Mesothelial cell of epicardium (in vitro differentiated cells): ENCODE results near the gene GALNT15. TPM values are rescaled to one million over a fixed set of nuclear protein-coding genes. Genes with fewer than 3 reads are reported as not detected.

Experiments
- DNase-seq, 2 experiments: peaks; one replicate each; pipeline ENCODE4 v3.0.0; 2021; ENCODE audit warnings: low spot score in 2 of 2; ENCODE audit not compliant: unreplicated experiment in 2 of 2
- H3K27ac Mint-ChIP-seq: 2 replicates; pipeline ENCODE4 v1.8.0; 2021; ENCODE audit warnings: mixed read lengths
- H3K27me3 Mint-ChIP-seq: 2 replicates; pipeline ENCODE4 v1.8.0; 2021; ENCODE audit warnings: low read depth, mixed read lengths
- H3K36me3 Mint-ChIP-seq: 2 replicates; pipeline ENCODE4 v1.8.0; 2021; ENCODE audit warnings: mixed read lengths
- H3K4me1 Mint-ChIP-seq: 2 replicates; pipeline ENCODE4 v1.8.0; 2021; ENCODE audit warnings: mixed read lengths
- H3K4me3 Mint-ChIP-seq: 2 replicates; pipeline ENCODE4 v1.8.0; 2021; ENCODE audit warnings: mild to moderate bottlenecking, moderate library complexity, mixed read lengths
- H3K9me3 Mint-ChIP-seq: 2 replicates; pipeline ENCODE4 v1.8.0; 2021; ENCODE audit warnings: mixed read lengths
- CTCF ChIP-seq: fragments of 200-600 bp; sonication (generic); IDR thresholded peaks from one replicate; pipeline ENCODE4 v1.5.0; 2021; ENCODE audit warnings: antibody characterized with exemption; ENCODE audit not compliant: unreplicated experiment
- total RNA-seq: library from RNA; stranded (reverse); gene quantifications from 3 replicates; pipeline ENCODE4 v1.2.1, GENCODE V29; 2021

The GALNT15 gene
- total RNA-seq, 1 donor from 2014 or later, result 0.07 TPM

- Mint-ChIP-seq H3K36me3 (no peaks in the 10 kb centered on the region), H3K27ac (no peak overlapping the region), H3K4me3 (no peak overlapping the region), H3K4me1 (peaks cover 6% of the 10 kb centered on the region), H3K9me3 (no peaks in the 10 kb centered on the region), H3K27me3 (peaks cover 37% of the 10 kb centered on the region)
- DNase-seq, result no peak
- no peak for TF ChIP-seq CTCF
Measured at GRCh38 chr3:16178628-16178988, 4.1 kb downstream of the GALNT15 start.

GRCh38 chr3:16179261-16179660 is 4.8 kb downstream of the GALNT15 start:
- Mint-ChIP-seq H3K27ac (no peak overlapping the region), H3K27me3 (peaks cover 34% of the 10 kb centered on the region), H3K36me3 (no peaks in the 10 kb centered on the region), H3K4me1 (peaks cover 3% of the 10 kb centered on the region), H3K4me3 (no peak overlapping the region), H3K9me3 (no peaks in the 10 kb centered on the region)
- DNase-seq, result no peak
- TF ChIP-seq CTCF, result no peak

GRCh38 chr3:16179771-16180736 is 5.6 kb downstream of the GALNT15 start:
- H3K27ac Mint-ChIP-seq, result no peak overlapping the region

DNA sequence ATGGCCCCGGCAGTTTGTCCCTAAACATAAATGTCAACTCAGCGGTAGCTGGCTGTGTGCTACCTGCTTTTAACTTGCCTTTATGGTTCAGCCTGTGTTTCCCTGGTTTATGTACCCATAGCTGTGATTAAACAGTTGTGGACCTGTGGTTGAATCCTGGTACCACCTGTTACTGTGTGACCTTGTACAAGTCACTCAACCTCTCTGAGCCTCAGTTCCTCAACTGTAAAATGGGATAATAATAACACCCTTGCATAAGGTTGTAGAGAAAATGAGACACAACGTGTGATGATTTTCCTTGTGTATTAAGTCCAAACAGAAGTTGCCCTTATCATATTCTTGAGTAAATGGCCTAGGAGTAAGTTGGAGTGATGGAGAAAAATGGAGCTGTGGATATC is 6.3 kb downstream of the GALNT15 start:
- Mint-ChIP-seq H3K4me3 (no peak overlapping the region), H3K36me3 (no peaks in the 10 kb centered on the region), H3K27ac (no peak overlapping the region), H3K9me3 (no peaks in the 10 kb centered on the region), H3K4me1 (no peaks in the 10 kb centered on the region), H3K27me3 (peaks cover 36% of the 10 kb centered on the region)
- no peak for TF ChIP-seq CTCF
- DNase-seq, result no peak

More at GRCh38 chr3:16179771-16180736, 5.6 kb downstream of the GALNT15 start:
- Mint-ChIP-seq H3K36me3 (no peaks in the 10 kb centered on the region), H3K27me3 (peaks cover 33% of the 10 kb centered on the region), H3K9me3 (no peaks in the 10 kb centered on the region), H3K4me3 (no peak overlapping the region), H3K4me1 (no peaks in the 10 kb centered on the region)
- no peak for TF ChIP-seq CTCF
- no peak for DNase-seq

DNA sequence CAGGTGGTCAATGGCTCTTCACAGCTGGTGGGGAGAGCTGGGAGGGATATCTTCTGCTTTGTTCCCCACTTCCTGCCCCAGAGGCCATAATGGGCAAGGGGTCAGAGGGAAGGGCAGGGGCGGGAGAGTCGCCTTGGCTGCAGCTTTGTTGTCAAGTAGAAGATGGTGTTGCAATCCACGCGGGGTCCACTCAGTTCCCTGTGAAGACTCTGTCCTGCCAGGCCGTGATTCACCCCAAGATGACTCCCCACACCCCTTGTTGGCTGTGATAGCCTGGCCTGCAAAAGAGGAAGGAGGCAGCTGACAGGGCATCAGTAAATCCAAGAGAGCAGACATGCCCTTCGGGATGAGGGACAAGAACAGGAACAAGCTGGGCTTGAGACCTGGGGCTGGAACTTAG is 6.9 kb downstream of the GALNT15 start:
- peaks cover 32% of the 10 kb centered on the region for H3K27me3 Mint-ChIP-seq
- H3K4me3 Mint-ChIP-seq, result no peak overlapping the region
- H3K9me3 Mint-ChIP-seq, result no peaks in the 10 kb centered on the region
- H3K36me3 Mint-ChIP-seq, result no peaks in the 10 kb centered on the region
- no peaks in the 10 kb centered on the region for H3K4me1 Mint-ChIP-seq
- TF ChIP-seq CTCF, result no peak
- no peak overlapping the region for H3K27ac Mint-ChIP-seq
- DNase-seq, result no peak
